Aorta (tissue), 5 donors: Measurements from ENCODE around the gene LILRB2. TPM values are rescaled to one million over a fixed set of nuclear protein-coding genes. Genes with fewer than 3 reads are reported as not detected.
"Not testable (repeated sequence)": the region's sequence is repeated elsewhere in the genome, so short reads cannot be mapped to it uniquely, and the experiment has no call there.

Source experiments
- ATAC-seq: fragments of 200-7000 bp; cut with Tn5 transposase; one replicate; pipeline ENCODE4 v1.9.1; 2022; ENCODE audit warnings: moderate library complexity; ENCODE audit not compliant: low FRiP score
- DNase-seq, 2 donors: peaks; one replicate each; pipeline ENCODE4 v3.0.0-alpha.2; 2020
- H3K27ac ChIP-seq, 2 donors: one replicate each; pipeline ENCODE4 v1.5.1; 2013; ENCODE audit warnings: low read length in 2 of 2, mild to moderate bottlenecking in 2 of 2, moderate library complexity in 2 of 2, control low read depth in 1 of 2, inconsistent platforms in 1 of 2, low read depth in 1 of 2
- H3K27me3 ChIP-seq, 2 donors: one replicate each; pipeline ENCODE4 v1.6.1; 2013; ENCODE audit warnings: control low read depth in 1 of 2, low read length in 1 of 2, mild to moderate bottlenecking in 1 of 2, moderate library complexity in 1 of 2; ENCODE audit not compliant: insufficient read depth in 2 of 2, control insufficient read depth in 1 of 2
- H3K36me3 ChIP-seq, 2 donors: one replicate each; pipeline ENCODE4 v1.6.1; 2013; ENCODE audit warnings: control low read depth in 1 of 2, low read length in 1 of 2, mild to moderate bottlenecking in 1 of 2; ENCODE audit not compliant: insufficient read depth in 2 of 2, control insufficient read depth in 1 of 2
- H3K4me1 ChIP-seq, 2 donors: one replicate each; pipeline ENCODE4 v1.6.1; 2013; ENCODE audit warnings: low read length in 2 of 2, control low read depth in 1 of 2, mild to moderate bottlenecking in 1 of 2, moderate library complexity in 1 of 2; ENCODE audit not compliant: insufficient read depth in 2 of 2, control insufficient read depth in 1 of 2
- H3K4me3 ChIP-seq, 2 donors: one replicate each; pipeline ENCODE4 v1.5.1; 2013; ENCODE audit warnings: low read length in 2 of 2, control low read depth in 1 of 2, mild to moderate bottlenecking in 1 of 2
- H3K9me3 ChIP-seq: one replicate; pipeline ENCODE4 v1.6.1; 2013; ENCODE audit warnings: mild to moderate bottlenecking, low read length; ENCODE audit not compliant: control insufficient read depth
- WGBS, 2 donors: extraction: QIAGEN DNeasy Blood & Tissue Kit; methylation state at CpG; one replicate each; pipeline ENCODE4 v1.1.7; 2013; 5-methylcytosine and 5-hydroxymethylcytosine counted together
- intact Hi-C, 2 donors: fragments of 100-400 bp; cut with DNase I; formaldehyde crosslinking; loops; one replicate each; pipeline versions ENCODE4 v1.14.2 to v1.15.0; 2022
- polyA plus RNA-seq, 2 donors: library from polyadenylated mRNA; stranded (reverse); fragments of 200-250 nt; gene quantifications; one replicate each; pipeline ENCODE4 v1.2.3, GENCODE V29; 2013
- total RNA-seq, 2 donors: library from RNA; stranded (reverse); fragmentation: NEBNext Ultra II Directional; extraction: Animal tissue kit (Norgen Biotek cat#: 25700); gene quantifications; one replicate each; pipeline ENCODE4 v1.2.1, GENCODE V29; 2021
- donor health status: healthy with polysubstance abuse.
- donor health status: Bipolar disorder and iron deficiency.
- donor health status: DM: no; HTN: no; CAD: no.
- donor health status: DM: no; HTN: no; CAD: no.
- donor health status: DM: yes; HTN: yes; CAD: no.

The LILRB2 gene
- total and polyA plus RNA-seq, 4 donors = 0.38 to 22.7 (median 6.1) TPM

- Histone ChIP-seq H3K4me1 (no peaks in the 10 kb centered on the region), H3K9me3 (peaks cover 8% of the 10 kb centered on the region), H3K4me3 (no peak overlapping the region), H3K36me3 (no peaks in the 10 kb centered on the region), H3K27me3 (no peaks in the 10 kb centered on the region), H3K27ac (no peak overlapping the region)
- ATAC-seq (no peak), DNase-seq (no peak)
- 40 to 42% methylated on average over 7 of the region's 7 CpGs for WGBS, 2 donors
- intact Hi-C loops = loop anchor here in 1 of 2 donors (10.0 kb wide), 1 partner anchor 277 kb away; the partner anchor contains the start of gene LILRA2
Measured at GRCh38 chr19:54297759-54298305, 16.9 kb upstream of the LILRB2 start.

GRCh38 chr19:54294539-54294938, 13.6 kb upstream of the LILRB2 start:
- H3K9me3 ChIP-seq = peaks cover 8% of the 10 kb centered on the region
- no peak overlapping the region for H3K4me3 ChIP-seq
- no peak for DNase-seq
- H3K4me1 ChIP-seq = no peaks in the 10 kb centered on the region
- no peak overlapping the region for H3K27ac ChIP-seq
- intact Hi-C loops = loop anchor here in 1 of 2 donors (10.0 kb wide), 1 partner anchor 280 kb away; the partner anchor contains the start of gene LILRA2
- H3K27me3 ChIP-seq = no peaks in the 10 kb centered on the region
- no peaks in the 10 kb centered on the region for H3K36me3 ChIP-seq
- ATAC-seq = no peak
- 90% methylated on average over 6 of the region's 6 CpGs for WGBS, 2 donors

GRCh38 chr19:54289160-54289559, 8.2 kb upstream of the LILRB2 start:
- 54 to 70% methylated on average over 8 of the region's 8 CpGs for WGBS, 2 donors
- H3K4me1 ChIP-seq, DNase-seq, H3K9me3 ChIP-seq, intact Hi-C loops, H3K27me3 ChIP-seq, H3K27ac ChIP-seq, H3K4me3 ChIP-seq, ATAC-seq, H3K36me3 ChIP-seq: not testable (repeated sequence)

- Histone ChIP-seq H3K4me1 (no peaks in the 10 kb centered on the region), H3K4me3 (no peak overlapping the region), H3K36me3 (no peaks in the 10 kb centered on the region), H3K9me3 (no peaks in the 10 kb centered on the region), H3K27ac (no peak overlapping the region), H3K27me3 (no peaks in the 10 kb centered on the region)
- ATAC-seq (no peak), DNase-seq (no peak)
- 36 to 41% methylated on average over 4 of the region's 4 CpGs for WGBS, 2 donors
- intact Hi-C loops = no loop called here
Measured at GRCh38 chr19:54287456-54287855, 6.5 kb upstream of the LILRB2 start.

GRCh38 chr19:54286283-54286682, 5.4 kb upstream of the LILRB2 start:
- H3K36me3 ChIP-seq, H3K9me3 ChIP-seq, intact Hi-C loops, H3K27me3 ChIP-seq, DNase-seq, H3K27ac ChIP-seq, H3K4me1 ChIP-seq, H3K4me3 ChIP-seq, ATAC-seq: not testable (repeated sequence)
- 71 to 83% methylated on average over 7 to 10 of the region's 10 CpGs for WGBS, 2 donors

- H3K27ac ChIP-seq, H3K36me3 ChIP-seq, DNase-seq, intact Hi-C loops, H3K4me1 ChIP-seq, H3K9me3 ChIP-seq, H3K27me3 ChIP-seq, H3K4me3 ChIP-seq: not testable (repeated sequence)
- WGBS, 2 donors = 65 to 68% methylated on average over 11 of the region's 12 CpGs
- peak; percentile 67 for ATAC-seq
Measured at GRCh38 chr19:54285427-54286056, 4.6 kb upstream of the LILRB2 start.

- DNase-seq (no peak), ATAC-seq (no peak)
- no peaks in the 10 kb centered on the region for H3K9me3 ChIP-seq
- no peaks in the 10 kb centered on the region for H3K36me3 ChIP-seq
- no peaks in the 10 kb centered on the region for H3K27me3 ChIP-seq
- intact Hi-C loops = no loop called here
- no peak overlapping the region for H3K4me3 ChIP-seq
- H3K4me1 ChIP-seq = no peaks in the 10 kb centered on the region
- H3K27ac ChIP-seq = no peak overlapping the region
- WGBS, 2 donors = 65 to 66% methylated on average over 9 of the region's 9 CpGs
Measured at GRCh38 chr19:54282686-54283470, 2.0 kb upstream of the LILRB2 start.

- WGBS, 2 donors = 70 to 80% methylated on average over 5 of the region's 5 CpGs
- H3K27me3 ChIP-seq, H3K9me3 ChIP-seq, ATAC-seq, intact Hi-C loops, H3K4me3 ChIP-seq, H3K36me3 ChIP-seq, H3K4me1 ChIP-seq, H3K27ac ChIP-seq, DNase-seq: not testable (repeated sequence)
Measured at GRCh38 chr19:54281729-54282075, 792 bp upstream of the LILRB2 start.

GRCh38 chr19:54280441-54280840, 469 bp downstream of the LILRB2 start:
- peak in 1 of 2 donors; percentile 72 for DNase-seq
- H3K27me3 ChIP-seq, ATAC-seq, H3K9me3 ChIP-seq, H3K4me1 ChIP-seq, H3K36me3 ChIP-seq, H3K4me3 ChIP-seq, intact Hi-C loops, H3K27ac ChIP-seq: not testable (repeated sequence)
- WGBS, 2 donors = 59 to 66% methylated on average over 8 to 10 of the region's 10 CpGs
